22Rv1 (cell line): ENCODE results near the gene STC2.

Experiments used
- CTCF ChIP-seq: fragments of 450-650 bp; IDR thresholded peaks from 2 replicates; pipeline ENCODE4 v1.5.1; 2017; ENCODE audit warnings: mild to moderate bottlenecking
- ZFX ChIP-seq: fragments of 450-650 bp; IDR thresholded peaks from 2 replicates; pipeline ENCODE4 v1.6.1; 2017; ENCODE audit warnings: antibody characterized with exemption, borderline replicate concordance

GRCh38 chr5:173355561-173355960, 27.3 kb upstream of the STC2 start:
- TF ChIP-seq CTCF (no peak), ZFX (no peak)
